Stomach smooth muscle (tissue), 2 donors: Measurements from ENCODE around the gene ZNF311.
"Not testable (repeated sequence)": the region's sequence is repeated elsewhere in the genome, so short reads cannot be mapped to it uniquely, and the experiment has no call there.

ENCODE experiments used
- H3K27ac ChIP-seq: one replicate; pipeline ENCODE4 v1.7.0; 2013; ENCODE audit warnings: mild to moderate bottlenecking, low read length, inconsistent platforms
- H3K27me3 ChIP-seq, 2 donors: one replicate each; pipeline ENCODE4 v1.7.0; 2013; ENCODE audit warnings: low read length in 2 of 2; ENCODE audit not compliant: insufficient read depth in 2 of 2, control insufficient read depth in 1 of 2
- H3K36me3 ChIP-seq, 2 donors: one replicate each; pipeline ENCODE4 v1.7.0; 2013; ENCODE audit warnings: low read length in 2 of 2; ENCODE audit not compliant: control insufficient read depth in 2 of 2, insufficient read depth in 2 of 2
- H3K4me1 ChIP-seq: one replicate; pipeline ENCODE4 v1.7.0; 2013; ENCODE audit warnings: low read length; ENCODE audit not compliant: control insufficient read depth, insufficient read depth
- H3K4me3 ChIP-seq, 2 donors: one replicate each; pipeline ENCODE4 v1.7.0; 2013; ENCODE audit warnings: low read length in 2 of 2
- H3K9ac ChIP-seq, 2 donors: one replicate each; pipeline ENCODE4 v1.7.0; 2013; ENCODE audit warnings: low read length in 2 of 2, mild to moderate bottlenecking in 1 of 2
- H3K9me3 ChIP-seq, 2 donors: one replicate each; pipeline ENCODE4 v1.7.0; 2013; ENCODE audit warnings: low read length in 2 of 2; ENCODE audit not compliant: control insufficient read depth in 2 of 2
- donor health status: healthy.
- donor health status: Pancreatic carcinoma.

The ZNF311 gene

DNA sequence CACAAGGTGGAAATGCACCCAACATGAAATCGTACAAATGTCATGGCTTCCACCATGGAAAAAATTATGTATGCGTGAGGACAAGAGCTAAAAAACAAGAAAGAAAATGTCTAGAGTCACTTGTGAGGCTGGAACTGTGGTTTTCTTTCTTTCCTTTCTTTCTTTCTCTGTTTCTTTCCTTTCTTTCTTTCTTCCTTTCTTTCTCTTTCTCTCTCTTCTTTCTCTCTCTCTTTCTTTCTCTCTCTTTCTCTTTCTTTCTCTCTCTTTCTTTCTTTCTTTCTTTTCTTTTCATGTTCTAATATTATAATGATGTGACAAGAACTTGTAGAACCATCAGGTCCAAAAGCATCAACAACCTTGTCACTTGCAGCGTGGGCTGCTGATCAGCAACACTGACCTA is 28.4 kb downstream of the ZNF311 start:
- no peak overlapping the region for H3K4me3 ChIP-seq
- peaks cover 8 to 15% of the 10 kb centered on the region in 2 donors for H3K27me3 ChIP-seq
- H3K4me1 ChIP-seq: no peaks in the 10 kb centered on the region
- H3K9me3 ChIP-seq: no peaks in the 10 kb centered on the region
- H3K27ac ChIP-seq: no peak overlapping the region
- H3K9ac ChIP-seq: no peak overlapping the region
- no peaks in the 10 kb centered on the region for H3K36me3 ChIP-seq

DNA sequence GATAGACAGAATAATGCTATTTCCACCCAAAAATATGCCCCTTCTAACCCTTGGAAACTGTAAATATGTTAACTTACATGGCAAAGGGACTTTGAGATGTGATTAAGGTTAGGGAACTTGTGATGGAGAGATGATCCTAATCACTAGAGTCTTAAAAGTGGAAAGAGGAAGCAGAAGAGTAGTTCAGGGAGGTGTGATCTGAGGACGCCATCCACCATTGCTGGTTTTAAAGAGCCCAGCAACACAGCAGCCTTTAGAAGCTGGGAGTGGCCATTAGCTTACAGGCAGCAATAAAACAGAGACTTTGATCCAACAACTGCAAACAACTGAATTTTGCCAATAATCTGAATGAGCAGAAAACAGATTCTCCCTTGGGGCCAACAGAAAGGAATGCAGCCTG is 30.6 kb downstream of the ZNF311 start:
- Histone ChIP-seq H3K27ac (no peak overlapping the region), H3K9ac (no peak overlapping the region), H3K36me3 (no peaks in the 10 kb centered on the region), H3K4me1 (no peaks in the 10 kb centered on the region), H3K9me3 (no peaks in the 10 kb centered on the region), H3K4me3 (no peak overlapping the region), H3K27me3 (peaks cover 8 to 12% of the 10 kb centered on the region in 2 donors)

DNA sequence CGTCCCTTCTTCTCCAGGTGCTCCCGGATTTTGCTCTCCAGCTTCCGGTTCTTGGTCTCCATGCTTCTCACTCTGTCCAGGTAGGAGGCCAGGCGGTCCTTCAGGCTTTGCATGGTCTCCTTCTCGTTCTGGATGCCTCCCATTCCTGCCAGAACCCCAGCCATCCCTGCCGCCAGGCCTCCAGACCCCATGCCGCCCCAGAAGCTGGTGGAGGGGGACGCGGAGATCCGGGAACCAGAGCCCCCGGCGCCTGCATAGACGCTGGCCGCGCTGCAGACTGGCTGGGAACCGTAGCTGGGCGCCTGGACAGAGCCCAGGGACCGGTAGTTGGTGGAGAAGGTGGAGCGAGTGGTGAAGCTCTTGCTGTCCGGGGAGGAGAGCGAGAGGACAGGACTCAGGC is 35.1 kb downstream of the ZNF311 start:
- H3K27me3 ChIP-seq, H3K36me3 ChIP-seq, H3K9ac ChIP-seq, H3K4me1 ChIP-seq, H3K9me3 ChIP-seq, H3K4me3 ChIP-seq, H3K27ac ChIP-seq: not testable (repeated sequence)

- H3K27me3 ChIP-seq: no peaks in the 10 kb centered on the region
- H3K9ac ChIP-seq: no peak overlapping the region
- no peaks in the 10 kb centered on the region for H3K36me3 ChIP-seq
- H3K27ac ChIP-seq: no peak overlapping the region
- no peaks in the 10 kb centered on the region for H3K4me1 ChIP-seq
- H3K4me3 ChIP-seq: no peak overlapping the region
- H3K9me3 ChIP-seq: no peaks in the 10 kb centered on the region
These were observed 36.0 kb downstream of the ZNF311 start for GRCh38 chr6:28969129-28969528.

- H3K27me3 ChIP-seq: no peaks in the 10 kb centered on the region
- no peaks in the 10 kb centered on the region for H3K4me1 ChIP-seq
- H3K27ac ChIP-seq: no peak overlapping the region
- no peaks in the 10 kb centered on the region for H3K36me3 ChIP-seq
- H3K4me3 ChIP-seq: no peak overlapping the region
- no peaks in the 10 kb centered on the region for H3K9me3 ChIP-seq
- H3K9ac ChIP-seq: no peak overlapping the region
These were observed 36.6 kb downstream of the ZNF311 start for GRCh38 chr6:28968476-28968875.

DNA sequence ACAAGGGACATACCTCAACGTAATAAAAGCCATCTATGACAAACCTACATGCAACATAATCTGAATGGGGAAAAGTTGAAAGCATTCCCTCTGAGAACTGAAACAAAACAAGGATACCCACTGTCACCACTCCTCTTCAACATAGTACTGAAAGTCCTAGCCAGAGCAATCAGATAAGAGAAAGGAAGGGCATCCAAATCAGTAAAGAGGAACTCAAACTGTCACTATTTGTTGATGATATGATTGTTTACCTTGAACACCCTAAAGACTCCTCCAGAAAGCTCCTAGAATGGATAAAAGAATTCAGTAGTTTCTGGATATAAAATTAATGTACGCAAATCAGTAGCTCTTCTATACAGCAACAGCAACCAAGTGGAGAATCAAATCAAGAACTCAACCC is 39.4 kb downstream of the ZNF311 start:
- Histone ChIP-seq H3K4me3 (no peak overlapping the region), H3K27ac (no peak overlapping the region), H3K27me3 (peaks cover 0 to 3% of the 10 kb centered on the region in 2 donors), H3K36me3 (no peaks in the 10 kb centered on the region), H3K9me3 (no peaks in the 10 kb centered on the region), H3K4me1 (no peaks in the 10 kb centered on the region), H3K9ac (no peak overlapping the region)

DNA sequence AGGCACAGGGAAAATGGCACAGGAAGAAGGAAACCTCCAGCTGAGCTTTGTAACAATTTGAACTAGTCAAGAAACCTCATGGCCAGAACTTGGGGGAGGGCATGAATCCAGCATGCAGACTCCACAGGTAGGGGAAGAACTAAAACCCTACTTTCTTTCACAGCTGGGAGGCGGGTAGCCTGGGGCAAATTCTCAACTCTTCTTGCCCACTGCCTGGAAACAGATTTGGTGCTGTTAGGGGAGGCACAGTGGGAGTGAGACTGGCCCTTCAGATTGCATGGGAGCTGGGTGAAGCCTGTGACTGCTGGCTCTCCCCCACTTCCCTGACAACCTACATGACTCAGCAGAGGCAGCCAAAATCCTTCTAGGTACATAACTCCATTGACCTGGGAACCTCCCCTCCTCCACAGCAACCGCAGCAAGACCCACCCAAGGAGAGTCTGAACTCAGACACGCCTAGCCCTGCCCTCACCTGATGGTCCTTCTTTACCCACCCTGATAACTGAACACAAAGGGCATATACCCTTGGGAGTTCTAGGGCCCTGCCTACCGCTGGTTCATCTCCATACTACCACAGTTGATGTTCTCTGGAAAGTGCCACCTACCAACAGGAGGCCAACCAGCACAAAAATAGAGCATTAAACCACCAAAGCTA is 44.1 kb downstream of the ZNF311 start:
- Histone ChIP-seq H3K4me3 (no peak overlapping the region), H3K27ac (no peak overlapping the region), H3K4me1 (no peaks in the 10 kb centered on the region), H3K9ac (no peak overlapping the region), H3K27me3 (peaks cover 2 to 3% of the 10 kb centered on the region in 2 donors), H3K36me3 (no peaks in the 10 kb centered on the region), H3K9me3 (no peaks in the 10 kb centered on the region)

- not testable (repeated sequence) for H3K9ac ChIP-seq, H3K4me3 ChIP-seq, H3K4me1 ChIP-seq, H3K9me3 ChIP-seq, H3K36me3 ChIP-seq, H3K27ac ChIP-seq
- peaks cover 10 to 11% of the 10 kb centered on the region in 2 donors for H3K27me3 ChIP-seq
These were observed 46.4 kb downstream of the ZNF311 start for GRCh38 chr6:28958561-28959243.

GRCh38 chr6:28957795-28958314 is 47.3 kb downstream of the ZNF311 start:
- not testable (repeated sequence) for H3K4me3 ChIP-seq, H3K4me1 ChIP-seq, H3K9me3 ChIP-seq, H3K9ac ChIP-seq, H3K36me3 ChIP-seq, H3K27ac ChIP-seq
- peaks cover 12% of the 10 kb centered on the region in 2 donors for H3K27me3 ChIP-seq

- no peak overlapping the region for H3K4me3 ChIP-seq
- peaks cover 3% of the 10 kb centered on the region for H3K4me1 ChIP-seq
- H3K27ac ChIP-seq: no peak overlapping the region
- H3K9ac ChIP-seq: no peak overlapping the region
- H3K27me3 ChIP-seq: peaks cover 12% of the 10 kb centered on the region in 2 donors
- no peaks in the 10 kb centered on the region for H3K36me3 ChIP-seq
- H3K9me3 ChIP-seq: no peaks in the 10 kb centered on the region
These were observed 48.8 kb downstream of the ZNF311 start for GRCh38 chr6:28956331-28956730.
